ENCODE measurements around the gene HEATR3.

- TF ChIP-seq ZNF740 (CRISPR knock-in tag; IDR thresholded peaks at IDR 0.05) (no peak), KDM5A (IDR thresholded peaks at IDR 0.05; ENCODE audit: borderline replicate concordance, low read length) (no peak), ZNF660 (CRISPR knock-in tag; IDR thresholded peaks at IDR 0.05; ENCODE audit: borderline replicate concordance, low read depth) (no peak), JUN (CRISPR knock-in tag; IDR thresholded peaks at IDR 0.05) (no peak), TAF1 (CRISPR knock-in tag; IDR thresholded peaks at IDR 0.05) (no peak), RNF2 (conservative IDR thresholded peaks at IDR 0.05; ENCODE audit: low read depth) (no peak), ELF4 (CRISPR knock-in tag; IDR thresholded peaks at IDR 0.05; ENCODE audit: borderline replicate concordance) (no peak), NCOA1 (CRISPR knock-in tag; IDR thresholded peaks at IDR 0.05) (no peak), RELA (CRISPR knock-in tag; IDR thresholded peaks at IDR 0.05) (no peak), IRF9 (CRISPR knock-in tag; IDR thresholded peaks at IDR 0.05; ENCODE audit: borderline replicate concordance) (no peak), XRCC5 (optimal IDR thresholded peaks at IDR 0.05; ENCODE audit: low read length) (no peak)
These were observed 81.0 kb downstream of the HEATR3 start for GRCh38 chr16:50146479-50147435.

All from HepG2 (cell line).